Lung (tissue), 12 donors: ENCODE data around the gene IL24. TPM values are rescaled to one million over a fixed set of nuclear protein-coding genes. Genes with fewer than 3 reads are reported as not detected.

Experiments
- ATAC-seq: fragments of 200-7000 bp; cut with Tn5 transposase; one replicate; pipeline ENCODE4 v1.9.1; 2020; ENCODE audit warnings: moderate number of reproducible peaks; ENCODE audit not compliant: insufficient read depth, low FRiP score
- DNase-seq, 3 donors: peaks; one replicate each; pipeline ENCODE4 v3.0.0-alpha.2; 2013 to 2017
- H3K27ac ChIP-seq, 2 donors: one replicate each; pipeline ENCODE4 v1.5.1; 2013; ENCODE audit warnings: mild to moderate bottlenecking in 2 of 2, moderate library complexity in 2 of 2, control low read depth in 1 of 2, inconsistent platforms in 1 of 2, low read depth in 1 of 2, low read length in 1 of 2
- H3K27me3 ChIP-seq, 3 donors: one replicate each; pipeline ENCODE4 v1.5.1; 2013; ENCODE audit warnings: low read length in 2 of 3; ENCODE audit not compliant: control insufficient read depth in 3 of 3, insufficient read depth in 3 of 3
- H3K36me3 ChIP-seq, 4 donors: one replicate each; pipeline ENCODE4 v1.5.1; 2013; ENCODE audit warnings: low read length in 4 of 4, mild to moderate bottlenecking in 1 of 4, moderate library complexity in 1 of 4; ENCODE audit not compliant: control insufficient read depth in 4 of 4, insufficient read depth in 4 of 4
- H3K4me1 ChIP-seq, 5 donors: one replicate each; pipeline ENCODE4 v1.5.1; 2013; ENCODE audit warnings: low read length in 5 of 5, mild to moderate bottlenecking in 2 of 5, moderate library complexity in 1 of 5; ENCODE audit not compliant: control insufficient read depth in 5 of 5, insufficient read depth in 5 of 5
- H3K4me3 ChIP-seq: one replicate; pipeline ENCODE4 v1.5.1; 2013; ENCODE audit warnings: mild to moderate bottlenecking, control low read depth, moderate library complexity
- H3K9ac ChIP-seq, 2 donors: one replicate each; pipeline ENCODE4 v1.5.1; 2013; ENCODE audit warnings: low read length in 2 of 2, control low read depth in 1 of 2; ENCODE audit not compliant: insufficient read depth in 1 of 2
- H3K9me3 ChIP-seq, 4 donors: one replicate each; pipeline ENCODE4 v1.5.1; 2013; ENCODE audit warnings: low read length in 3 of 4, mild to moderate bottlenecking in 1 of 4, moderate library complexity in 1 of 4; ENCODE audit not compliant: control insufficient read depth in 4 of 4, insufficient read depth in 3 of 4
- CTCF ChIP-seq: IDR thresholded peaks from 2 replicates; pipeline ENCODE4 v1.5.1; 2012; ENCODE audit warnings: mild to moderate bottlenecking; ENCODE audit errors: control extremely low read depth, extremely low read depth
- WGBS, 2 donors: extraction: QIAGEN DNeasy Blood & Tissue Kit; methylation state at CpG; one replicate each; pipeline ENCODE4 v1.1.7; 2013; 5-methylcytosine and 5-hydroxymethylcytosine counted together
- polyA plus RNA-seq, 2 donors: library from polyadenylated mRNA; stranded (reverse); fragments of 200-250 nt; gene quantifications; one replicate each; pipeline ENCODE4 v1.2.1, GENCODE V29; 2013
- total RNA-seq, 2 donors: library from RNA; depleted of rRNA in 1 of 2; stranded (reverse); fragments of >200 nt in 1 of 2; gene quantifications; one replicate each; pipeline ENCODE4 v1.2.1, GENCODE V29; 2014 to 2021
- donor health status: control.
- donor health status: control.
- donor health status: Bipolar disorder and iron deficiency.
- donor health status: healthy.
- donor health status: DM: yes; HTN: yes; CAD: no.

Gene IL24
- total and polyA plus RNA-seq, 4 donors, result 0.67 to 8.7 TPM; not detected in 2

- no peak overlapping the region for H3K9ac ChIP-seq
- no peaks in the 10 kb centered on the region for H3K27me3 ChIP-seq
- H3K4me1 ChIP-seq, result peaks cover 0 to 6% (median 0%) of the 10 kb centered on the region in 5 donors
- no peak for TF ChIP-seq CTCF
- no peak overlapping the region for H3K27ac ChIP-seq
- peak in 1 of 3 donors; percentile 25 for DNase-seq
- no peaks in the 10 kb centered on the region for H3K36me3 ChIP-seq
- no peak for ATAC-seq
- 35 to 67% methylated on average over 6 of the region's 6 CpGs for WGBS, 2 donors
- no peaks in the 10 kb centered on the region for H3K9me3 ChIP-seq
- no peak overlapping the region for H3K4me3 ChIP-seq
Observed at GRCh38 chr1:206941766-206942418, 44.6 kb downstream of the IL24 start.

- Histone ChIP-seq H3K27me3 (no peaks in the 10 kb centered on the region), H3K4me3 (no peak overlapping the region), H3K36me3 (no peaks in the 10 kb centered on the region), H3K9me3 (no peaks in the 10 kb centered on the region), H3K4me1 (peaks cover 0 to 6% (median 0%) of the 10 kb centered on the region in 5 donors), H3K9ac (no peak overlapping the region), H3K27ac (no peak overlapping the region)
- TF ChIP-seq CTCF, result no peak
- WGBS, 2 donors, result 62 to 79% methylated on average over 5 of the region's 5 CpGs
- DNase-seq (no peak), ATAC-seq (no peak)
Observed at GRCh38 chr1:206944703-206945102, 47.5 kb downstream of the IL24 start.

GRCh38 chr1:206945779-206946178 lies 48.5 kb downstream of the IL24 start:
- TF ChIP-seq CTCF, result no peak
- no peaks in the 10 kb centered on the region for H3K36me3 ChIP-seq
- DNase-seq, result no peak
- ATAC-seq, result no peak
- peak overlapping the region in 1 of 2 donors; percentile 66 for H3K27ac ChIP-seq
- no peaks in the 10 kb centered on the region for H3K27me3 ChIP-seq
- H3K4me3 ChIP-seq, result peak overlapping the region; percentile 40
- WGBS, 2 donors, result 69 to 94% methylated on average over 4 of the region's 4 CpGs
- H3K9me3 ChIP-seq, result no peaks in the 10 kb centered on the region
- peaks cover 0 to 6% (median 0%) of the 10 kb centered on the region in 5 donors for H3K4me1 ChIP-seq
- H3K9ac ChIP-seq, result no peak overlapping the region
